ENCODE data around the gene FMNL1.

Gene FMNL1

DNA sequence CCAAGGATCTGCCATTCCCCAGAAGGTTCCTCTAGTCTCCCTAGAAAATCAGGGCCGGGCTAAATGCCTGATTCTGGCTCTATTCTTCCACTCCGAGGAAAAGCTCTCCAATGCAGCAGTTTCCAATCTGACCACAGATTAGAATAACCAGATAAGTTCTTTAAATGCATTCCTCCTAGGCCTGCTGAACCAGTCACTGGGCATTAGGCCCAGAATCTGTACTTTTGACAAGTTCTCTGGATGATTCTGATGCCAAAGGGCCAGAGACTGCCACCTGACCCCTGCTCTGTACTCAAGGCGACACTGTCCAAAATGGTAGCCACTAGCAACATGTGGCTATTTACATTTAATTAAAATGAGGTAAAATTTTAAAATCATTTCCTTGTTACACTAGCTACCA lies 72.8 kb downstream of the FMNL1 start:
- Histone ChIP-seq H3K27me3 (ENCODE audit: insufficient read depth, insufficient read length) (no peaks in the 10 kb centered on the region), H3K9me3 (ENCODE audit: insufficient read depth, low read length) (no peaks in the 10 kb centered on the region), H3K4me1 (ENCODE audit: insufficient read depth, insufficient read length) (peaks cover 17% of the 10 kb centered on the region), H3K4me3 (ENCODE audit: insufficient read length, low read depth) (no peak overlapping the region), H3K36me3 (ENCODE audit: insufficient read depth, insufficient read length, low read length) (peaks cover 62% of the 10 kb centered on the region), H3K9ac (ENCODE audit: insufficient read length, low read depth) (no peak overlapping the region)
- no peak for DNase-seq (ENCODE audit: low read depth, low spot score)
- TF ChIP-seq SUZ12 (IDR thresholded peaks at IDR 0.05; ENCODE audit: extremely low read depth, insufficient read depth, insufficient read length) (no peak), YY1 (IDR thresholded peaks at IDR 0.05; ENCODE audit: insufficient read depth, insufficient read length) (no peak), ZNF274 (IDR thresholded peaks at IDR 0.05; ENCODE audit: low read depth, low read length) (no peak)

DNA sequence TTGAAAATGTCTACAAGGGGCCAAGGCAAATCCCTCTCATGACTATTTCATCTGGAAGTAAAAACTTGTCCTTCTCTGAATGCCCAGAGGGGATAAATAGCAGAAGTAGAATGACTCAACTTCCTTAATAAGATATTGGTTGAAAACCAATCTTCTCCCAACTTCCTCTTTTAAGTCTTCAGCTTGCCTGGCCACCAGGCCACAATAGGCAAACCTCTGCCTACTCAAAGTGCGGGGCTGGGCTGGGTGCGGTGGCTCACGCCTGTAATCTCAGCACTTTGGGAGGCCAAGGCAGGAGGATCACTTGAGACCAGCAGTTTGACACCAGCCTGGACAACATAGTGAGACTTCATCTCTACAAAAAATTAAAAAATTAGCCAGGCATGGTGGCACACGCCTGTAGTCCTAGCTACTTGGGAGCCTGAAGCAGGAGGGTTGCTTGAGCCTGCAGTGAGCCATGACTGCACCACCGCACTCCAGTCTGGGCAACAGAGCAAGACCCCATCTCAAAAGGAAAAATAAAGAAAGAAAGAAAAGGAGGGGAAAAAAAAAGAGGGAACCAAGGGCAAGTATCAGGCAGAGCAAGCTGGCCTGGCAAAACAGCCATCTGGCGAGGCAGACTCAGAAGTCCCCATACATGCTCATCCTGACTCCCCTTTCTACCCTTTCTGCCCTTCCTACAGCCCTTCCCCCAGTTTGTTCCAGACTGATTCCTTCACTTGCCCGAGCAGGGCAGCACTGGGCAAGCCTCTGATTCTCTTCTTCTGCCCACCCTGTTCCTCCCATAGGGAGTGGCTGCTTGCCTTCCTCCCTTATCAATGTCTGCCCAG lies 74.5 kb downstream of the FMNL1 start:
- Histone ChIP-seq H3K9me3 (ENCODE audit: insufficient read depth, low read length) (no peaks in the 10 kb centered on the region), H3K27me3 (ENCODE audit: insufficient read depth, insufficient read length) (no peaks in the 10 kb centered on the region), H3K9ac (ENCODE audit: insufficient read length, low read depth) (no peak overlapping the region), H3K4me3 (ENCODE audit: insufficient read length, low read depth) (no peak overlapping the region), H3K36me3 (ENCODE audit: insufficient read depth, insufficient read length, low read length) (peaks cover 46% of the 10 kb centered on the region), H3K4me1 (ENCODE audit: insufficient read depth, insufficient read length) (peaks cover 17% of the 10 kb centered on the region)
- TF ChIP-seq SUZ12 (IDR thresholded peaks at IDR 0.05; ENCODE audit: extremely low read depth, insufficient read depth, insufficient read length) (no peak), YY1 (IDR thresholded peaks at IDR 0.05; ENCODE audit: insufficient read depth, insufficient read length) (no peak), ZNF274 (IDR thresholded peaks at IDR 0.05; ENCODE audit: low read depth, low read length) (no peak)
- DNase-seq (ENCODE audit: low read depth, low spot score) = no peak

DNA sequence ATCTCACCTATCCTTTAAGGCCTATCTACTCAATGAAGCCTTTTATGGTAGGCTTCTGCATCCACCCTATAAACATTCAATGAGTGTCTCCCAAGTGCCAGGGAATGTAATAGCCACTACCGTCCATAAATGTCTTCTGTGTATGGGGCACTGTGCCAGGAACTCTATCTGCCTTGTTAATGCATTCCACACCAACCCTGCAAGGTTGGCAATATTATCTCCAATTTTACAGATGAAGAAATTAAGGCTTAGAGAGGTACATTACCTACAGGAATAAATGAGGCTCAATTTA lies 75.1 kb downstream of the FMNL1 start:
- Histone ChIP-seq H3K9me3 (ENCODE audit: insufficient read depth, low read length) (no peaks in the 10 kb centered on the region), H3K4me3 (ENCODE audit: insufficient read length, low read depth) (no peak overlapping the region), H3K9ac (ENCODE audit: insufficient read length, low read depth) (no peak overlapping the region), H3K27me3 (ENCODE audit: insufficient read depth, insufficient read length) (no peaks in the 10 kb centered on the region), H3K36me3 (ENCODE audit: insufficient read depth, insufficient read length, low read length) (peaks cover 42% of the 10 kb centered on the region), H3K4me1 (ENCODE audit: insufficient read depth, insufficient read length) (peaks cover 17% of the 10 kb centered on the region)
- TF ChIP-seq ZNF274 (IDR thresholded peaks at IDR 0.05; ENCODE audit: low read depth, low read length) (no peak), SUZ12 (IDR thresholded peaks at IDR 0.05; ENCODE audit: extremely low read depth, insufficient read depth, insufficient read length) (no peak), YY1 (IDR thresholded peaks at IDR 0.05; ENCODE audit: insufficient read depth, insufficient read length) (no peak)
- no peak for DNase-seq (ENCODE audit: low read depth, low spot score)
